GM12873 (cell line): Measurements from ENCODE around the gene CGB5.

ENCODE experiments used
- TF ChIP-seq, protein P1 (sequence below): IDR thresholded peaks from 2 replicates; pipeline ENCODE4 v1.5.1; 2012; ENCODE audit warnings: low read depth, mild to moderate bottlenecking, moderate library complexity, low read length, control low read depth; ENCODE audit not compliant: insufficient read depth; ENCODE audit errors: missing control alignments

CGB5 gene

DNA sequence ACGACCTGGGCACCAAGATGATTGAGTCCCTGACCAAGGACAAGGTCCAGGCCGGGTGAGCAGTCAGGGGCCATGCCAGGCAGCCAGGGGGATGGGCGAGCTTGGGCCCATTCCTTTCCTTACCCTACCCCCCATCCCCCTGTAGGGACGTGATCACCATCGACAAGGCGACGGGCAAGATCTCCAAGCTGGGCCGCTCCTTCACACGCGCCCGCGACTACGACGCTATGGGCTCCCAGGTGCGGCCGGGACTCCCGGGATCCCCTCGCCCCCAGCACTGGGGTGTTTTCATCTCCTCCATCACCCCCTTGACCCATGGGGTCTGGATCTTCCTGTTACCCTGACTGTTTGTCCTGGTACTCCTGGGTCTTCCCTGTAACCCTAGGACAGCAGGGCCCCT is 33.8 kb upstream of the CGB5 start:
- TF ChIP-seq, protein P1, sequence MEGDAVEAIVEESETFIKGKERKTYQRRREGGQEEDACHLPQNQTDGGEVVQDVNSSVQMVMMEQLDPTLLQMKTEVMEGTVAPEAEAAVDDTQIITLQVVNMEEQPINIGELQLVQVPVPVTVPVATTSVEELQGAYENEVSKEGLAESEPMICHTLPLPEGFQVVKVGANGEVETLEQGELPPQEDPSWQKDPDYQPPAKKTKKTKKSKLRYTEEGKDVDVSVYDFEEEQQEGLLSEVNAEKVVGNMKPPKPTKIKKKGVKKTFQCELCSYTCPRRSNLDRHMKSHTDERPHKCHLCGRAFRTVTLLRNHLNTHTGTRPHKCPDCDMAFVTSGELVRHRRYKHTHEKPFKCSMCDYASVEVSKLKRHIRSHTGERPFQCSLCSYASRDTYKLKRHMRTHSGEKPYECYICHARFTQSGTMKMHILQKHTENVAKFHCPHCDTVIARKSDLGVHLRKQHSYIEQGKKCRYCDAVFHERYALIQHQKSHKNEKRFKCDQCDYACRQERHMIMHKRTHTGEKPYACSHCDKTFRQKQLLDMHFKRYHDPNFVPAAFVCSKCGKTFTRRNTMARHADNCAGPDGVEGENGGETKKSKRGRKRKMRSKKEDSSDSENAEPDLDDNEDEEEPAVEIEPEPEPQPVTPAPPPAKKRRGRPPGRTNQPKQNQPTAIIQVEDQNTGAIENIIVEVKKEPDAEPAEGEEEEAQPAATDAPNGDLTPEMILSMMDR: no peak

- TF ChIP-seq, protein P1: no peak
These were observed 33.2 kb upstream of the CGB5 start for GRCh38 chr19:49010453-49010852.

DNA sequence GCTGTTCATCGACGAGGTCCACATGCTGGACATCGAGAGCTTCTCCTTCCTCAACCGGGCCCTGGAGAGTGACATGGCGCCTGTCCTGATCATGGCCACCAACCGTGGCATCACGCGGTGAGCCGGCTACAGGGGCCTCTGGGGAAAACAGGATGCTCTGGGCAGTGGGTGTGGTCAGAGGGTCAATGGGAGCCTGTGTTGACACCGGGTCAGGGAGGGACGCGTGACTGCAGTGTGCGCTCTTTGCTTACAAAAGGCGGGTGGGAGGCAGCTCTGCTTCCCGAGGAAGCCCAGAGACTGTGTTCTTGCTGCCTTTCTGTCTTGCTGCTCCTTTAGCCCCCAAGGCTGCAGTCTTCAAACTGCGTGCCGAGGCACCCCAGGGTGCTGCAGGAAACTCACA is 32.5 kb upstream of the CGB5 start:
- TF ChIP-seq, protein P1: no peak

DNA sequence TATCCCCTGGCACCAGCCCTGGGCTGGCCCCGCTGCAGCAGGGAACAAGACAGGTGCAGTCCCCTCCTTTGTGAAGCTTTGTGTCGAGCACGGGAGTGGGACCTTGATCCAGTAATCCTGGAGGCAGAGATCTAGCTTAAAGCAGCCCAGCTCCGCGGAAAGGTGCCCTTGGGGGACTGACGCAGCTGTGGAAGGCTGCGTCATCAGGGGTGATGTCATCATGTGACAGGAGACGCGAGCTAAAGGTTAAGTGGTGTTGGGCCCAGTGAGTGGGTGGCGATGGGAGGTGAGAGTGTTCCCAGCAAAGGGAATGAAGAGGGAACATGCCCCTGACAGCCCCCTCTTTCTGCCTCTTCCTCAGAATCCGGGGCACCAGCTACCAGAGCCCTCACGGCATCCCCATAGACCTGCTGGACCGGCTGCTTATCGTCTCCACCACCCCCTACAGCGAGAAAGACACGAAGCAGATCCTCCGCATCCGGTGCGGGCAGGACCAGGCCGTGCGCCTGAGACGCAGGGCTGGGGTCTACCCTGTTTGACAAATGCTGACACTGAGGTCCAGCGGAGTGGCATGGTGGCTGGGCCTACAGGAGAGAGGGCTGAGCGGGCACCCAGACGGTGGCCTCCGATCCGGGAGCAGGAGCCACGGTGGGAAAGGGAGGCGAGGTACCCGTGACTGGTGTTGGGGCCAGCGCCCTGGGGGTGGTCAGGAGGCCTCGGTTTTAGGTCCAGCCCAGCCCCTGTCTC is 29.4 kb upstream of the CGB5 start:
- TF ChIP-seq, protein P1: no peak

DNA sequence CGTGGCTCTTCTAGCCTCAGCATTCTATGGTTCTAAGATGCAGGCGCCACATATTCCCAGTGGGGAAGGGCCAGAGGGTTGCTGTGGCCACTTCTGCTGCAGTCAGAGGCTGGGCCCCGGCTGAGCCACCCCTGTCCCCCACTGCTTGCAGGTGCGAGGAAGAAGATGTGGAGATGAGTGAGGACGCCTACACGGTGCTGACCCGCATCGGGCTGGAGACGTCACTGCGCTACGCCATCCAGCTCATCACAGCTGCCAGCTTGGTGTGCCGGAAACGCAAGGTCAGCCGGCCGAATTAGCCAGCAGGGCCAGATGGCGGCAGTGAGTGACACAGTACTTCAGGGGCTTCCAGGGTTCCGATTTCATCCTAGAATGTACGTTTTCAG is 28.8 kb upstream of the CGB5 start:
- TF ChIP-seq, protein P1: no peak

DNA sequence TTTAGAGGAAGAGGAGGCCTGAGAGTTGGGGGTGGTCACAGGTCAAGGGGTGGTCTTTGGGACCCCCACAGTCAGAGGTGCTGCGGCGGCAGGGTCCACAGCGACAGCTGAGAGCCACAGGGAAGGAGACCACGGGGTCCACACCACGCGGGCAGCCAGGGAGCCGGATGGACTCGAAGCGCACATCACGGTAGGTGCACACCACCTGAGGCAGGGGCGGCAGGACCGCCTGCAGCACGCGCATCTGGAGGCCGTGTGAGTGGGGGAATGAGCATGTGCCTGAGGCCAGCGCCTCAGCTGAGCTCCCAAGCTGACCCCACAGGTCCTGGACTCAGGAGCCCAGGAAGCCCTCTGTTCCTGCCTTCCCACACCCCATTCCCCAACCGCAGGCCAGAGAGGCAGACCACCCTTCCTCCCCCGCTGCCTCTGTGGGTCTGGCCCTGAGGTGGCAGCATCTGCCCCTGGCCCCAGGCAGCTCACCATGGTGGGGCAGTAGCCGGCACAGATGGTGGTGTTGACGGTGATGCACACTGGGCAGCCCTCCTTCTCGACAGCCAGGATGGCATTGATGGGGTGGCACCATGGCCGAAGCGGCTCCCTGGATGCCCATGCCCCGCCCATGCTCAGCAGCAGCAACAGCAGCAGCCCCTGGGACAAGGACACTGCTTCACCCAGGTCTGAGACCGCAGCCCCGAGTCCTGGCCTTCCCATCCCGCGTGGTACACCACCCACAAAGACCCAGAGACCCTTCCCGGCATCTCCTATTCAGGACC is 27.4 kb upstream of the CGB5 start:
- TF ChIP-seq, protein P1: no peak

DNA sequence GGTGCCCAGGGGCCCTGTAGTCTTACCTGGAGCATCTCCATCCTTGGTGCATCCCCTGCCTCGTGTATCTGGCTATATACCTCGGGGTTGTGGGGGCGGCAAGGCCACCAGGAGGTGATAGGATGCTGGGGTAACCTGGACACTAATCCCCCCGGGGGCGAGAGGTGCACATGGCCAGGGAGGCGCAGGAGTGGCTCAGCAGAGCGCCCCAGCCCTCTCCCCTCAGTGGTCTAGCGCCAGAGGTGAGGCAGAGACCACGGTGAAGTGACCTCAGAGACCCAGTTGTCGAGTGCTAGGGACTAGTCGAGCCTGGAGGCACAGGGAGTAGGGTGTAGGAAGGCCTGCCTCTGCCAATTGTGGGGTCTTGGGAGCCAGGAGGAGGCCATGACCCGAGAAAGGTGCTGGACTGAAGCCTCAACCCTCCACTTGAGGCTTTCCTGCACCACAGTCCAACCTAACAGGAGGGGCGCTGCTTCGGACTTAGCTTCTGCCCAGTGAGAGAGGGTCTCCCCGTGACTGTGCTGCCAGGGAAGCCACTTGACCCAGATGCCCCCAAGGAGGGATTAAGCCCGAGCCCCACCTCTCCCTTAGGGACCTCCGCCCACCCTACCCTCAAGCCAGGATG is 26.5 kb upstream of the CGB5 start, which contains the start of gene LHB:
TSS of gene LHB (minus strand) at position 51 of the 625 bp plus-strand sequence. CDS start at position 41, 10 bp downstream.
- TF ChIP-seq, protein P1: no peak
